PC-3 (cell line): ENCODE results near the gene DIP2B. TPM values are rescaled to one million over a fixed set of nuclear protein-coding genes. Genes with fewer than 3 reads are reported as not detected.
A peak's percentile ranks its signal among the peaks of the same experiment; 100 is the strongest.

Experiments used
- ATAC-seq: fragments of 200-7000 bp; cut with Tn5 transposase; 2 replicates; pipeline ENCODE4 v1.9.1; 2020; ENCODE audit warnings: mild to moderate bottlenecking, moderate library complexity
- BruUV-seq: library from RNA; stranded (reverse); fragments of 400-500 nt; replicated peaks from 2 replicates; lab custom pipeline; 2021; lab: Mats Ljungman, UMichigan
- CTCF ChIA-PET: fragments of 300-600 bp; sonication (Branson Sonifier 250); formaldehyde crosslinking; loops from one replicate; lab custom pipeline; 2022; ENCODE audit warnings: antibody characterized with exemption; lab: Charles Lee
- POLR2A ChIA-PET: fragments of 300-600 bp; sonication (Branson Sonifier 250); formaldehyde crosslinking; loops from one replicate; lab custom pipeline; 2022; ENCODE audit warnings: antibody characterized with exemption; ENCODE audit not compliant: unreplicated experiment; lab: Charles Lee
- DNase-seq: peaks from one replicate; pipeline ENCODE4 v3.0.0-alpha.2; 2015
- H2AFZ ChIP-seq: fragments of 300-600 bp; sonication (generic); 2 replicates; pipeline ENCODE4 v1.6.0; 2016; ENCODE audit warnings: antibody characterized with exemption, low read length
- H3F3A ChIP-seq: fragments of 300-600 bp; sonication (generic); one replicate; pipeline ENCODE4 v1.6.0; 2017; ENCODE audit warnings: antibody characterized with exemption, low read length, control low read depth, mild to moderate bottlenecking; ENCODE audit not compliant: unreplicated experiment
- H3K27ac ChIP-seq: fragments of 300-600 bp; sonication (generic); 2 replicates; pipeline ENCODE4 v1.5.1; 2016; ENCODE audit warnings: mild to moderate bottlenecking, low read length
- H3K27me3 ChIP-seq: fragments of 300-600 bp; sonication (generic); 2 replicates; pipeline ENCODE4 v1.6.1; 2016; ENCODE audit warnings: low read length, mixed read lengths
- H3K36me3 ChIP-seq: fragments of 300-600 bp; sonication (generic); 2 replicates; pipeline ENCODE4 v1.6.1; 2016; ENCODE audit warnings: low read depth, mixed run types, low read length, mixed read lengths
- H3K4me1 ChIP-seq: fragments of 300-600 bp; sonication (generic); 2 replicates; pipeline ENCODE4 v1.5.1; 2016; ENCODE audit warnings: low read length; ENCODE audit not compliant: insufficient read depth
- H3K4me2 ChIP-seq: fragments of 300-600 bp; sonication (generic); 2 replicates; pipeline ENCODE4 v1.6.0; 2016; ENCODE audit warnings: low read length
- H3K4me3 ChIP-seq: fragments of 300-600 bp; sonication (generic); 2 replicates; pipeline ENCODE4 v1.5.1; 2016; ENCODE audit warnings: mild to moderate bottlenecking, low read length, mixed read lengths
- H3K79me2 ChIP-seq: fragments of 300-600 bp; sonication (generic); 2 replicates; pipeline ENCODE4 v1.6.1; 2017; ENCODE audit warnings: low read length, mixed read lengths
- H3K9ac ChIP-seq: fragments of 300-600 bp; sonication (generic); 2 replicates; pipeline ENCODE4 v1.6.0; 2016; ENCODE audit warnings: mild to moderate bottlenecking, low read length
- H3K9me2 ChIP-seq: fragments of 300-600 bp; sonication (generic); replicated peaks from 2 replicates; pipeline ENCODE4 v1.6.1; 2016; ENCODE audit warnings: mixed run types, low read length, mixed read lengths
- H3K9me3 ChIP-seq: fragments of 300-600 bp; sonication (generic); 2 replicates; pipeline ENCODE4 v1.6.1; 2016; ENCODE audit warnings: low read length, mixed read lengths
- H4K20me1 ChIP-seq: fragments of 300-600 bp; sonication (generic); 2 replicates; pipeline ENCODE4 v1.6.1; 2016; ENCODE audit warnings: low read length, mixed read lengths
- CTCF ChIP-seq: fragments of 300-600 bp; sonication (generic); conservative IDR thresholded peaks from 2 replicates; pipeline ENCODE4 v1.5.1; 2017; ENCODE audit warnings: antibody characterized with exemption, low read depth, mild to moderate bottlenecking, low read length
- EZH2 ChIP-seq: fragments of 300-600 bp; sonication (generic); IDR thresholded peaks from one replicate; pipeline ENCODE4 v1.6.1; 2017; ENCODE audit warnings: antibody characterized with exemption, mild to moderate bottlenecking, low read length; ENCODE audit not compliant: unreplicated experiment
- EZH2phosphoT487 ChIP-seq: fragments of 300-600 bp; sonication (generic); IDR thresholded peaks from 2 replicates; pipeline ENCODE4 v1.6.1; 2018; ENCODE audit warnings: mild to moderate bottlenecking, antibody characterized with exemption, low read length, borderline replicate concordance
- intact Hi-C: fragments of 100-400 bp; cut with micrococcal nuclease; formaldehyde crosslinking; loops from 2 replicates; pipeline ENCODE4 v1.9.0; 2023
- total RNA-seq: library from RNA; depleted of rRNA; stranded (reverse); fragments of >200 nt; gene quantifications from 2 replicates; pipeline ENCODE4 v1.2.3, GENCODE V29; 2014

Gene DIP2B
- total RNA-seq, 1 experiment from 2014 or later: 36.3 TPM

- H3K9ac ChIP-seq: no peak overlapping the region
- H3K4me3 ChIP-seq: no peak overlapping the region
- peaks cover 97% of the 10 kb centered on the region for H3K79me2 ChIP-seq
- ChIA-PET POLR2A (no interaction called here), CTCF (no interaction called here)
- no TSS peak for BruUV-seq
- no peaks in the 10 kb centered on the region; the same call in 1 of the 2 replicates for H3K4me1 ChIP-seq
- H3K4me2 ChIP-seq: no peak overlapping the region
- H3K36me3 ChIP-seq: peaks cover 8% of the 10 kb centered on the region
- H4K20me1 ChIP-seq: no peaks in the 10 kb centered on the region
- TF ChIP-seq EZH2 (no peak), EZH2phosphoT487 (no peak), CTCF (no peak)
- ATAC-seq: peak; percentile 50
- no peaks in the 10 kb centered on the region for H3K27me3 ChIP-seq
- no peaks in the 10 kb centered on the region for H3K9me3 ChIP-seq
- intact Hi-C loops: no loop called here
- no peak overlapping the region for H2AFZ ChIP-seq
- no peak overlapping the region; the same call in 1 of the 2 replicates for H3K27ac ChIP-seq
- H3K9me2 ChIP-seq: no peaks in the 10 kb centered on the region
- H3F3A ChIP-seq: no peaks in the 10 kb centered on the region
- no peak for DNase-seq
Observed at GRCh38 chr12:50517421-50518048, 12.8 kb downstream of the DIP2B start.

GRCh38 chr12:50518090-50518489 lies 13.3 kb downstream of the DIP2B start:
- Histone ChIP-seq H3F3A (no peaks in the 10 kb centered on the region), H2AFZ (no peak overlapping the region), H3K9me3 (no peaks in the 10 kb centered on the region), H4K20me1 (no peaks in the 10 kb centered on the region), H3K4me1 (no peaks in the 10 kb centered on the region; the same call in 1 of the 2 replicates), H3K27ac (no peak overlapping the region), H3K79me2 (peaks cover 96% of the 10 kb centered on the region), H3K4me2 (no peak overlapping the region), H3K27me3 (no peaks in the 10 kb centered on the region), H3K4me3 (no peak overlapping the region), H3K9ac (no peak overlapping the region), H3K36me3 (peaks cover 11% of the 10 kb centered on the region), H3K9me2 (no peaks in the 10 kb centered on the region)
- TF ChIP-seq EZH2phosphoT487: no peak
- TF ChIP-seq CTCF: no peak
- DNase-seq: no peak
- intact Hi-C loops: no loop called here
- BruUV-seq: no TSS peak
- no peak for ATAC-seq
- ChIA-PET POLR2A (no interaction called here), CTCF (no interaction called here)

- Histone ChIP-seq H3K9me2 (no peaks in the 10 kb centered on the region), H3K36me3 (peaks cover 16% of the 10 kb centered on the region), H3F3A (no peaks in the 10 kb centered on the region), H3K9me3 (no peaks in the 10 kb centered on the region), H3K27ac (no peak overlapping the region), H3K4me2 (no peak overlapping the region), H3K4me3 (no peak overlapping the region), H3K9ac (no peak overlapping the region), H3K79me2 (peaks cover 95% of the 10 kb centered on the region), H4K20me1 (no peaks in the 10 kb centered on the region), H3K4me1 (no peaks in the 10 kb centered on the region; the same call in 1 of the 2 replicates), H2AFZ (no peak overlapping the region), H3K27me3 (no peaks in the 10 kb centered on the region)
- ChIA-PET CTCF (no interaction called here), POLR2A (no interaction called here)
- ATAC-seq (no peak), DNase-seq (no peak)
- no TSS peak for BruUV-seq
- intact Hi-C loops: no loop called here
- TF ChIP-seq EZH2phosphoT487 (no peak), CTCF (no peak), EZH2 (no peak)
Observed at GRCh38 chr12:50519353-50519752, 14.6 kb downstream of the DIP2B start.
